Pancreas (tissue), 10 donors: Measurements from ENCODE around the gene OLFM4. TPM values are rescaled to one million over a fixed set of nuclear protein-coding genes. Genes with fewer than 3 reads are reported as not detected.

Source experiments
- ATAC-seq, 4 donors: fragments of 200-7000 bp; cut with Tn5 transposase; one replicate each; pipeline versions ENCODE4 v1.8.0 to v1.9.1; 2020; ENCODE audit warnings: mild to moderate bottlenecking in 4 of 4, moderate library complexity in 4 of 4
- DNase-seq, 6 donors: peaks; one replicate each; pipeline ENCODE4 v3.0.0-alpha.2; 2020
- FAIRE-seq: peaks from 2 replicates; lab custom pipeline; 2012; peaks lifted over from hg19 to GRCh38; lab: Jason Lieb, UNC
- H3K27ac ChIP-seq, 4 donors: fragments of 200-600 bp; sonication (generic); 1 replicate in 3 of 4; 2 replicates in 1 of 4; pipeline versions ENCODE4 v1.5.0 to v1.8.0; 2020
- H3K27me3 ChIP-seq, 4 donors: fragments of 200-600 bp; one replicate each; pipeline ENCODE4 v1.8.0; 2021
- H3K36me3 ChIP-seq, 3 donors: fragments of 200-600 bp; sonication (generic) in 1 of 3; one replicate each; pipeline versions ENCODE4 v1.5.0 to v1.8.0; 2020 to 2021
- H3K4me1 ChIP-seq, 3 donors: fragments of 200-600 bp; one replicate each; pipeline ENCODE4 v1.8.0; 2021
- H3K4me3 ChIP-seq, 4 donors: fragments of 200-600 bp; sonication (generic) in 2 of 4; one replicate each; pipeline versions ENCODE4 v1.5.0 to v1.8.0; 2020 to 2021
- H3K9me3 ChIP-seq, 4 donors: fragments of 200-600 bp; one replicate each; pipeline ENCODE4 v1.8.0; 2021
- WGBS, 2 donors: extraction: QIAGEN DNeasy Blood & Tissue Kit; methylation state at CpG; one replicate each; pipeline ENCODE4 v1.1.7; 2013; 5-methylcytosine and 5-hydroxymethylcytosine counted together
- intact Hi-C, 3 donors: fragments of 100-400 bp; cut with DNase I; formaldehyde crosslinking; loops; one replicate each; pipeline versions ENCODE4 v1.11.1 to v1.14.2; 2022
- polyA plus RNA-seq, 2 donors: library from polyadenylated mRNA; stranded (reverse); fragments of 200-250 nt; gene quantifications; one replicate each; pipeline ENCODE4 v1.2.3, GENCODE V29; 2013
- total RNA-seq, 6 donors: library from RNA; stranded (reverse); fragmentation: NEBNext Ultra II Directional in 4 of 6; extraction: Animal tissue kit (Norgen Biotek cat#: 25700) in 4 of 6; gene quantifications; one replicate each; pipeline versions ENCODE4 v1.2.1 to v1.2.4, GENCODE V29; 2021 to 2023
- TF ChIP-seq, protein P1 (sequence below), 4 donors: fragments of 200-600 bp; sonication (generic) in 3 of 4; IDR thresholded peaks; one replicate each; pipeline versions ENCODE4 v1.5.0 to v1.8.0; 2021; ENCODE audit warnings: antibody characterized with exemption in 4 of 4
- donor health status: healthy with polysubstance abuse.
- donor health status: DM: no; HTN: no; CAD: no; lungs with moderate emphysema.
- donor health status: DM: no; HTN: no; CAD: no.
- donor health status: control.
- donor health status: control.
- donor health status: Bipolar disorder and iron deficiency.
- donor health status: DM: yes; HTN: yes; CAD: no.
- donor health status: DM: no; HTN: no; CAD: no.
- donor health status: DM: no; HTN: no; CAD: no.
- donor health status: DM: yes; HTN: yes; CAD: no.

Gene OLFM4
- total and polyA plus RNA-seq, 8 donors, result 8.0 to 4,667 (median 107) TPM

GRCh38 chr13:53068585-53069520 lies 40.2 kb downstream of the OLFM4 start:
- WGBS, 2 donors, result 57 to 60% methylated on average over 8 of the region's 8 CpGs
- H3K4me1 ChIP-seq, result peaks cover 5 to 12% (median 7%) of the 10 kb centered on the region in 3 donors
- no peaks in the 10 kb centered on the region for H3K9me3 ChIP-seq
- no peaks in the 10 kb centered on the region for H3K27me3 ChIP-seq
- no peak overlapping the region for H3K27ac ChIP-seq
- intact Hi-C loops, result no loop called here
- no peaks in the 10 kb centered on the region for H3K36me3 ChIP-seq
- FAIRE-seq (no peak), ATAC-seq (peak in 3 of 4 donors; percentile 57 to 78 (median 63)), DNase-seq (no peak)
- TF ChIP-seq, protein P1, sequence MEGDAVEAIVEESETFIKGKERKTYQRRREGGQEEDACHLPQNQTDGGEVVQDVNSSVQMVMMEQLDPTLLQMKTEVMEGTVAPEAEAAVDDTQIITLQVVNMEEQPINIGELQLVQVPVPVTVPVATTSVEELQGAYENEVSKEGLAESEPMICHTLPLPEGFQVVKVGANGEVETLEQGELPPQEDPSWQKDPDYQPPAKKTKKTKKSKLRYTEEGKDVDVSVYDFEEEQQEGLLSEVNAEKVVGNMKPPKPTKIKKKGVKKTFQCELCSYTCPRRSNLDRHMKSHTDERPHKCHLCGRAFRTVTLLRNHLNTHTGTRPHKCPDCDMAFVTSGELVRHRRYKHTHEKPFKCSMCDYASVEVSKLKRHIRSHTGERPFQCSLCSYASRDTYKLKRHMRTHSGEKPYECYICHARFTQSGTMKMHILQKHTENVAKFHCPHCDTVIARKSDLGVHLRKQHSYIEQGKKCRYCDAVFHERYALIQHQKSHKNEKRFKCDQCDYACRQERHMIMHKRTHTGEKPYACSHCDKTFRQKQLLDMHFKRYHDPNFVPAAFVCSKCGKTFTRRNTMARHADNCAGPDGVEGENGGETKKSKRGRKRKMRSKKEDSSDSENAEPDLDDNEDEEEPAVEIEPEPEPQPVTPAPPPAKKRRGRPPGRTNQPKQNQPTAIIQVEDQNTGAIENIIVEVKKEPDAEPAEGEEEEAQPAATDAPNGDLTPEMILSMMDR (IDR thresholded peaks at IDR 0.05), result no peak
- H3K4me3 ChIP-seq, result no peak overlapping the region

- no peaks in the 10 kb centered on the region for H3K27me3 ChIP-seq
- intact Hi-C loops, result no loop called here
- 60 to 63% methylated on average over 4 of the region's 4 CpGs for WGBS, 2 donors
- TF ChIP-seq, protein P1 (IDR thresholded peaks at IDR 0.05), result no peak
- no peaks in the 10 kb centered on the region for H3K36me3 ChIP-seq
- H3K9me3 ChIP-seq, result no peaks in the 10 kb centered on the region
- H3K4me1 ChIP-seq, result peaks cover 2 to 5% (median 5%) of the 10 kb centered on the region in 3 donors
- H3K27ac ChIP-seq, result no peak overlapping the region
- H3K4me3 ChIP-seq, result no peak overlapping the region
- DNase-seq (no peak), FAIRE-seq (no peak), ATAC-seq (no peak)
These were observed 41.2 kb downstream of the OLFM4 start for GRCh38 chr13:53069800-53070199.

GRCh38 chr13:53073711-53074110 lies 45.1 kb downstream of the OLFM4 start:
- ATAC-seq, result no peak
- WGBS, 2 donors, result 88 to 97% methylated on average over 1 of the region's 1 CpG
- DNase-seq, result no peak
- Histone ChIP-seq H3K4me1 (no peaks in the 10 kb centered on the region), H3K4me3 (no peak overlapping the region), H3K27me3 (no peaks in the 10 kb centered on the region), H3K9me3 (no peaks in the 10 kb centered on the region), H3K36me3 (no peaks in the 10 kb centered on the region), H3K27ac (no peak overlapping the region)
- TF ChIP-seq, protein P1 (IDR thresholded peaks at IDR 0.05), result no peak
- intact Hi-C loops, result no loop called here
- no peak for FAIRE-seq

GRCh38 chr13:53074114-53074513 lies 45.5 kb downstream of the OLFM4 start:
- intact Hi-C loops, result no loop called here
- Histone ChIP-seq H3K27ac (no peak overlapping the region), H3K4me3 (no peak overlapping the region), H3K9me3 (no peaks in the 10 kb centered on the region), H3K36me3 (no peaks in the 10 kb centered on the region), H3K27me3 (no peaks in the 10 kb centered on the region), H3K4me1 (no peaks in the 10 kb centered on the region)
- DNase-seq, result no peak
- no peak for FAIRE-seq
- no peak for ATAC-seq
- WGBS, 2 donors, result 75 to 78% methylated on average over 5 of the region's 5 CpGs
- TF ChIP-seq, protein P1 (IDR thresholded peaks at IDR 0.05), result no peak
